T-helper 17 cell (primary cell): ENCODE measurements around the gene POU6F2. TPM values are rescaled to one million over a fixed set of nuclear protein-coding genes. Genes with fewer than 3 reads are reported as not detected.

ENCODE experiments used
- ATAC-seq: fragments of 150-1000 bp; cut with Tn5 transposase; 2 replicates; pipeline ENCODE4 v1.10.0; 2021; ENCODE audit warnings: mild to moderate bottlenecking, moderate library complexity
- DNase-seq, 3 donors: peaks; one replicate each; pipeline versions ENCODE4 v3.0.0 to v3.0.0-alpha.2; 2020 to 2021
- H3K9me3 ChIP-seq: one replicate; pipeline ENCODE4 v1.7.0; 2013; ENCODE audit warnings: low read length, mild to moderate bottlenecking; ENCODE audit not compliant: control insufficient read depth, poor library complexity, severe bottlenecking
- H3K27ac Mint-ChIP-seq: one replicate; pipeline ENCODE4 v1.8.0; 2022; ENCODE audit warnings: mild to moderate bottlenecking, moderate library complexity, mixed read lengths
- H3K27me3 Mint-ChIP-seq: one replicate; pipeline ENCODE4 v1.8.0; 2022; ENCODE audit warnings: mixed read lengths
- H3K36me3 Mint-ChIP-seq: one replicate; pipeline ENCODE4 v1.8.0; 2022; ENCODE audit warnings: low read depth, mixed read lengths
- H3K4me1 Mint-ChIP-seq: one replicate; pipeline ENCODE4 v1.8.0; 2022; ENCODE audit warnings: mild to moderate bottlenecking, mixed read lengths
- H3K4me3 Mint-ChIP-seq: one replicate; pipeline ENCODE4 v1.8.0; 2022; ENCODE audit warnings: mild to moderate bottlenecking, moderate library complexity, mixed read lengths
- total RNA-seq, 4 donors: library from RNA in 2 of 4; stranded (reverse) in 2 of 4; gene quantifications; one replicate each; pipeline ENCODE4 v1.2.3 and lab custom pipeline; 2022 to 2026

Gene POU6F2
- total RNA-seq, 2 donors from 2014 or later: 0.29 TPM; not detected in 1

DNA sequence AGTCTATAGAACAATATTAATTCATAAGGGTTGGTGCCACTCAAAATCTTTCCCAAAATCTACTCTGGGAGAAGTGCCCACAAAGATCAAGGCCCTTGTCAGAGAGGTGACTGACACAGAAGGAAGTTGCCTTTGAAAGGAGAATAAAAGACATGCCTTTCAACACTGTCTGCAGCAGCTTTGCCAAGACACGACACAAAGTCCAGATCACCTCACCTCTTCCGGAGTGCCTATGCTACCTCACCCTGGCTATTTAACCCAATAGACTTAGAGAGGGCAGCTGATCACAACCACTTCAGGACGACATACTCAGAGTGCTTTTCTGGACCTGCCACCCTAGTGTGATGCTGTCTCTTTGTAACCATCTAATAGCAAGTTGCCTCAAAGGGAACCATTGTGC is 539.5 kb downstream of the POU6F2 start:
- no peaks in the 10 kb centered on the region for H3K9me3 ChIP-seq
- H3K27me3 Mint-ChIP-seq: peaks cover 19% of the 10 kb centered on the region
- H3K27ac Mint-ChIP-seq: no peak overlapping the region
- ATAC-seq (no peak), DNase-seq (no peak)
- peaks cover 7% of the 10 kb centered on the region for H3K4me1 Mint-ChIP-seq
- no peak overlapping the region for H3K4me3 Mint-ChIP-seq
- no peaks in the 10 kb centered on the region for H3K36me3 Mint-ChIP-seq

Other genes starting within 250 kb of the POU6F2 start
- gene VPS41, start 68.7 kb upstream of the POU6F2 start, total RNA-seq: 10 to 100 TPM; 45.8 to 46.1 TPM